Activated CD4-positive, alpha-beta T cell treated with anti-CD3 and anti-CD28 coated beads, Interleukin-2, Interleukin-6, amounts not matched to agents 100 ng/mL and 50 ng/mL, durations not matched to agents 16 hours and 8 hours (primary cell): ENCODE measurements around the gene MTMR4.
"Not testable (repeated sequence)": the region's sequence is repeated elsewhere in the genome, so short reads cannot be mapped to it uniquely, and the experiment has no call there.

Experiments
- DNase-seq: peaks from one replicate; pipeline ENCODE4 v3.0.0-alpha.2; 2020

Gene MTMR4

DNA sequence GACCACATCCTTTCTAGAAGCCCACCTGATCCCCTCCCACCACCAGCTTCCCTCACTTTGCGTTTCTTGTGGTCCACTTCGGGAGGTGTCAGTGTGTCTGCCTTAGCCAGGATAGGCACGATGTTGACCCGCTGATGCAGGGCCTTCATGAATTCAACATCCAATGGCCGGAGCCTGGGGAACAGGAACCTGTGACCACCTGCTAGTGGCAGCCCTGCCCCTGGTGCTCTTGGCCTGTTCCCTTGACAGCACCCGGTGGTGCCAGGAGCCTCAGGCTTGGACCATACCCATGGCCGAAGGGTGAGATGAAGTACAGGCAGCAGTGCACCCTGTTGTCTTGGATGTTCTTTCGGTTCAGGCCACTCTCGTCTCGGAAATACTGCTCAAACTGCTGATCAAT lies 7.2 kb upstream of the MTMR4 start:
- no peak for DNase-seq

DNA sequence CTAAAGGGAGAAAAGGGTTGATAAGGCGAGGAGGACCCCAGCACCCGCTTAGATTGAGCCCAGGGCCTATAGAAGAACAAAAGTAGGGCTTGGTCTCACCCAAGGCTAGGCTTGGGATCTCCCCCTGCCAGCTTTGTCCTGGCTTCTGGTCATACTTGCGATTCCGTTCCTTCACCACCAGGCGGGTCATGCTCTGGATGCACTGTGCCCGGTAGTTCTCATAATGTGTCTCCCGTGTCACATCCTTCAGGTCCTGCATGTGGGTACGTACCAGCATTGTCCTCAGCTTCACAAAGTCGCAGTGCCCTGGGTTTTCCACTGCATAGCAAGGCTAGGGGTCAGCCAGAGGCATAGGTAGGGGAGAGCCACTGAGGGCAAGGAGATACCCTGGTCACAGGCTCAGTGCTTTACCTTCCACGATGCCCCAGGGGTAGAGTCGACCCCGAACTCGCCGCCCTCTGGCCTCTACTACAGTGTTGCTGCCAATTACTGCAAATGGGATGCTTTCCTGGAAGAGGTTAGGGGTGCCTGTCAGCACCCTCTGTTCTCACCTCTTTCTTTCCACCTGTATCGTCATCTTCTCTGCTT lies 6.5 kb upstream of the MTMR4 start:
- peak; percentile 30 for DNase-seq

DNA sequence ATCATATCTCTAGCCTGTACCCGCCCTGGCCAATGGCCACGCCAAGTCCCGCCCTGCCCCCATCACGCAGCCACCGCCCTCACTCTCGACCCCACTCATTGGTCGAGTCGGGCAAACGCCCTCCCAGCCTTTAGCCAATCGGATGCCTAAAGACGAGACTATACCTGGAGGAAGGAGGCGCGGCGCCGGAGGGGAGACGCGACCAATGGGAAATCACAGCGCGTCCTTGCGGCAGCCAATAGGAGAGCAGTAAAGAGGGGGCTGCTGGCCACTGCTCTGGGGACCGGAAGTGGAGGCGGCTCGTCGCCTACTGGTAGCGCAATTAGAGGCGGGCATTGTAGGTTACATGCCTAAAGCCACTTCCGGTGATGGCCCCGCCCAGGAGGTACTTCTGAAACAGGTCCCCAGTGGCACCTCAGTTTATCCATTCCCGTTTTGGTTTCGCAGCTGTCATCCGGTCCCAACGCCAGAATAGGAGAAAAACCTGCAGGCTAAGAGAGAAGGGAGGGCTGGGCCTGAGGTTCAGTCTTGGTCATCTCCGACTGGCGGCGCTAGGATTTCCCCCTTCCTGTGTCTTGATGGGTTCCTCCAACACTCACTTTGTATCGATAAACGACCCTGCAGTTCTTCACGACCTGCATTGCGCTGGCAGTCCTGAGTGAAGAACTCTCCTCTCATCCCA lies 3.6 kb upstream of the MTMR4 start:
- peak; percentile 100 for DNase-seq

DNA sequence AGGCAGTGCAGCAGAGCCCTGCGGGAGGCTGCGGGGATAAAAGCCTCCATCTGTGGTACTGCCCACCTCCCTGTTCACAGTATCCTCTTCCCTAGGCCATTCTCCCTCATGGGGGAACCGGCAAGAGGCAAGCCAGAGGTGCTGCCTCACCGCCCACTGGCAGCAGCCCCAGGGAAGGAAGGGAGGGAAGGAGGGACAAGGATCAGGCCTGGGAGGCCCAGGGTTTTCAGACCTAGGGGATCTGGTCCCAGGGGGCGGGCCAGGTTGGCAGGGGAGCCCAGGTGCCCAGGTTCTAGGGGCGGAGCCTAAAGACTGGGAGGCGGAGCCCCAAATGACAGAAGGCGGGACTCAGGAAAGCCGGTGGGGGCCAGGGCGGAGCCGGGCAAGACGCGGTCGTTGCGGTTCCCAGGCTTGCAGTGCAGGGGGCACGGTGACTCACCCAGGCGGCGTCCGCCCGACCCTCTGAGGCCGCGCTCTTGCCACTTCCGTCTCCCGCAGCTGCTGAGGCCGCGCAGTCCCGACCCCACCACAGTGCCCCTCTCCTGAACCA lies 3.0 kb upstream of the MTMR4 start:
- DNase-seq = no peak

DNA sequence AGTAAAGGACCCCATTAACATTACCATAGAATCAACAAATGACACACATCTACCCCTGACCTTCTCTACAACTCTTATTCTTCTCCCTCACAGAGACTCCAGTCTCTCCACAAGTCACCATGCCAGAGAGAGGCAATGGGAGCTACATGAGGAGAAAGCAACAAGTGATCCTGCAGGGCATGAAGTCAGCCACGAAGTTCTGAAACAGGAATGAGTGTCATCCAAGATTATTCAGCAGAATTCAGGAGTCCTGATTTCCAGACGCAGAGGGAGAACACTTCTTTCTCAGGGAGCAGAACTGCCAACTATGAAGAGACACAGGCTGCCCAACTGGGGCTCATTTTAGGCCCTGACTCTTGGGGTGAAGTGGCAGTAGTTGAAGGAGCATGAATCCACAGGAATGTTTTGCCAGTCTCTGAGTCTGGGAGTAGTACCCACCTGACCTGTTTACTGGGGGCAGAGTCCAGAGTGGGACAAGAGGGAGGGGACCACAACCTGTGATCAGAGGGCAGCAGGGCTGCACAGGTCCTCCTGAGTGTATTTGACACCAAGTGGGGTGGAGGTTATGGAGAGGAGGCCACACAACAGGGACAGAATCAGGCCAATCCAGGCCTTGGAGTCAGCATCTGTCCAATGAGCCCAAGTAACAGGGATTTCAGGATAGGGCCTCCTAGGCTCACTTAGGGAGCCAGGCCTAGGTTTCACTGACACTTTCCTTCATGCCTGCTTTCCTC lies 2.4 kb upstream of the MTMR4 start:
- DNase-seq = no peak

DNA sequence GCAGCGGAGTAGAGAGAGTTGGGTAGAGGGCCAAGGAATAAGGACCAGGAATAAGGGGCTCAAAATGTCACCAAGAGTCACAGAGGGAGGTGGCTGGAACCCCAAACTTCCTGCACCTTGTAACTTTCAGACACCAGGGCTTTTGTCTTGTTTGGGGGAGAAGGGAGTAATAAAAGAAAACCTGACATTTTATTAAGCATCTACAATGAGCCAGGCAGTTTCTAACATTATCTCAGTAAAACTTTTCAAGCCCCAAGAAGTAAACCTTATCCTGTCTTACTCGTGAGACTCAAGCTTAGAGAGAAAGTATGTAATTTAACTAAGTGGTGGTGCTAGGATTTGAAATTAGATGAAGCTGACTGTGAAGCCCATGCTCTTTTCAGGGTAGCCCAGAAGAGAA lies 848 bp upstream of the MTMR4 start:
- DNase-seq = no peak

DNA sequence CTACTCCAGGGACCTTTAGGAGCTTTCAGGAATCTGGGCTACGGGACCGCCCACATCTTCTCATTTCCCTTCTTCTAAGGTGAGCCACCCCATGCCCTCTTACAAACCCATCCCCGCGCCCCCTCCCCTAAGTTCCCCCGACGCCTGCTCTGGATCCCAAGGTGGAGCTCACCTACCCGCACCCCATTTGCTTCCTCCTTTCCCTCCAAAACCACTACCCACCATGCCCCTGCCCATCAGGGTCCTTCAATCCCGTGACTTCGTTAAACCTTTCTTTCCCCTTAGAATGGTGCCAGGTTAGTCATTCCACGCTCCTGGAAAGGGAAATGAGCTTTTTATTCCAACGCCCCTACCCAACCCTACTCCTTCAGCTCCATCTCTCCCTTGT lies 326 bp upstream of the MTMR4 start:
- no peak for DNase-seq

DNA sequence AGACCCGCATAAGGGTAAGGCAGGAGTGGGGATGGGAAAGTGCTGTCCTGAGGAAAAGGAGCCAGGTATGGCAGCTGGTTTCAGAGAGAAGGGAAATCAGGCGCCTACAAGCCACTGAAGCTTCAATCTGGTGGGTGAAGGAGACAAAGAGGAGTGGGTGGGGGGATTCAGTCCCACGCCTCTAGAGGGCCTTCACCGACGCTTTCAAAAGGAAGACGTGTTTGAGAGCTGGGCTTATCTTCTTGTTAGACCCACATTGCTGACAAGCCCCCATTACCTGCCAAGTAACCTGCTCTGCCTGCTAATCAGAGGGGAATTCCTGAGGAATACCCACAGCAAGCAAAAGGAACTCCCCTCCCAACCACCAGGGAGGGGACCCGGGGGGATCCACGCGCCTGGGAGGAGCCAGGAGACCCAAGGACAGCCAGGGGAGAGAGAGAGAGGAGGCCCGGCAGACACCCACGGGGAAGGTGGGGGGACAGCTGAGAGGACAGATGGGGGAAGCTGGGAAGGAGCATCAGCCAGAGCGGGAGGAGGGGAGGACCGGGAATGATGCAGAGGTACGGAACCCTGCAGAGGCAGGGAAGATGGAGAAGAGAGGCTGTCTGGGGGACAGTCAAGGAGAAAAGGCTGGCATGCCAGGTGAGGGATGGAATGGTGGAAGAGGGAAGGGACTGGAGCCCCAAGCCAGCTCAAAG lies 1.0 kb downstream of the MTMR4 start:
- DNase-seq = peak; percentile 22

DNA sequence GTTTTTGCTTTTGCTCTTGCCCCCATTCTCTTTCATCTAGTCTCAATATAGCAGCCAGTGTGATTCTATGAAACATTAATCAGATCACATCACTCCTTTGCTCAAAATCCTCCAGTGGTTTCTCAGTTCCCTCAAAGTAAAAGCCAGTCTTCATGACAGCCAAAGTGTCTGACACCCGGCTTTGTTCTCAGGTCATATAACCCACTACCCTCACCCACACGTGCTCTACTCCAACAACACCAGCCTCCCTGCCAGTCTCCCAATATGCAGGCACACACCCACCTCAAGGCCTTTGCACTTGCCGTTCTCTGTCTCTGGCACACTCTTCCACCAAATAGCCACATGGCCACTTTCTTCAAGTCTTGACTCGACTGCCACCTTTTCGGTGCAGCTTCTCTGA lies 4.4 kb downstream of the MTMR4 start:
- DNase-seq = no peak

DNA sequence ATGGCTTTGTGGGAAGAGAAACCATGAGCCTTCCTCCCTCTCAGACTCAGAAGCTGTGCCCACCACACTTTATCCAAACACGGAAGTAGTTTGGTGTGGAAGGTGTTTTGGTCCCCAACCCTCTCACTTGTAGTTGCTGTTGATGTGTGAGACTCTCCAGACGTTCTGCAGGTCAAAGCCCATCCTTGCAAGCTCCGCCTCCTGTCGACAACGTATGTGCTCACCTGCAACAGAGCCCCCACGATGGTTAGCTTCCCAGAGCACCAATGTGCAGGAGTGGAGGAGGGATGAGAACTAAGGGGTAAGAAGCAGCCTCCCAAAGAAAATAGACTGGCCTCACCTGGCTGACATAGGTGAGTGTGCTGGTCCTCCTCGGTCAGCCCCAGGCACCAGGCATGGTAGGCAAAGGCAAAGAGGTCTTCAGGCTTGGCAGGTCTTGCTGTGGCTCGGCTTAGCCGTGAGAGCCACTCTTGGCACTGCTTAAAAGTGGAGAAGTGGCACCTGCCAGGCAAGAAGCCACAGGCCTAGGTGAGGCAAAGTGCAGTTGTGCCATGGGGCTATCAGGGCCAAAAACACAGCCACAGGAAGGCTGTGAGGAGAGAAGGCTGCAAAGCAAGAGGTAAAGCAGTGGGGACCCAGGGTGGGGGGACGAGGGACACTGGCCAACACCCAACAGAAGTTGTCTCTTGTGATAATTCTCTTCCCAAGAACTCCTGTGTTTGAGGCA lies 5.9 kb downstream of the MTMR4 start:
- no peak for DNase-seq

DNA sequence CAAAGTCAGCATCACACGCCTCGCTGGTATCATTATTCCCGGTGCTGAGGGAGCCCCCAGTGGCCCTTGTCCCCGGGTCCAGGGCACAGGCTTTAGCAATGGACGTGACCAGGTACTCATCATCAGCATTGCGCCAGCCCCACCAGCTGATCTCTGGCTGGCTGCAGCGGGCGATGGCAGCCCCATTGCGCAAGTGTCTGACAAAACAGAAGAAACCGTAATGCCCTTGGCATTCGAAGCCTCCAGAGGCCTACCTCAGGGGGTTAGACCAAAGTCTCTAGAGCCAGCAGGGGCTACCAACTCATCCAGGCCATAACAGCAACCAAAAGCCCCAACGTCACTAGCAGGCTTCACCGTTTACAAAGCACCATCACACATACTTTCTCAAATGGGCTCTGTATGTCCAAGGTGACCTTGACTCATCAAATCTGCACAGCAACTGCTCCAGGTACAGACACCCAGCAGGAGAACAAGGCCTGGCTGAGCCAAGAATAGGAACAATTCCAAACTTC lies 7.3 kb downstream of the MTMR4 start:
- no peak for DNase-seq

DNA sequence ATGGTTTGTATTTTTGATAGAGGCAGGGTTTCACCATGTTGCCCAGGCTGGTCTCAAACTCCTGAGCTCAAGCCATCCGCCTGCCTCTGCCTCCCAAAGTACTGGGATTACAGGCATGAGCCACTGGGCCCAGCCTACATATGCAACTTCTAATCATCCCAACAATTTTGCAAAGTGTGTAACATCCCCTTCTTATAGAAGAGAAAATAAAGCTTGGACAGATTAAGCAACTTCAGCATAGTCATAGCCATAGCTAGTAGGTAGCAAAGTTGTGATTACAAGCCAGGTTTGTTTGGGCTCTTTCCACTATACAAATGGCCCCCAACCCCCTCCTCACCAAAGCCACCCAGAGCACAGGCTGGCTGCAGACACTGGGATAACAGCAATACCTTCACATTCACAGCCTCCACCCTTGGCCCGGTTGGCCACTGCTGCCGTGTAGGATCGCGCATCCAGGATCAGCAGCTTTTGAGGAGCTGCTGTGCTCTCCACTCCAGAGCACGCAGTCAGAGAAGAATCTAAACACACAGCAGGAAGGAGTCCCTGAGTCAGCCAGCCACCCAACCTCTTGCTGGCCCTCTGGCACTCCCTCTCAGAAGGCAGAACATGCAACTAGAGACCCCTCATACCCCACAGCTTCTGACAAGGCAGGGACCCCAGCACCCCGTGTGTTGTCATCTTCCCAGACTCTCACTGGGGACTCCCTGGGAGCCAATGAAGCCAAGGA lies 7.9 kb downstream of the MTMR4 start:
- DNase-seq = no peak

DNA sequence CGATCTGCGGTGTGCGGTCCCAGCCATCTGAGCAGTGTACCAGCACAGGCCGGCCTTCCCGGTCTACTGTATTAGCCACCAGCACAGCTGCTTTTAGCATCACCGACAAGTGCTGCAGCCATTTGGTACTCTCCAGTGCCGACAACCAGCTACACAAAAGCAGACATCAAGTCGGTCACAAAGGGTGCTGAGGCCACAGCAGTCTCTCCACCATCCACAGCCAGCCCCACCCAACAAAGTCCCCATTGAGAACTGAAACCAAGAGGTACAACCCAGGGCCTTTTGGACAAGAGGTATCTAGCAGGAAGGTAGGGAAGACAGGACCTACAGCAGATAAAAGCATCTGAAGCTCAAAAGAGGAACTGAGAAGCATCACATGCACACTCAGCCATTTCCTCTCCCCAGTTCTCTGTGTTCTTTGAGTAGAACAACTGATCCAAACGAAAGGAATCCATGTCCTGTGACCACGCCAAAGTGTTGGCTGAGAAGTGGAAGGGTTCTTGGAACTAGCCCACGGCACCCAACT lies 9.5 kb downstream of the MTMR4 start:
- no peak for DNase-seq

DNA sequence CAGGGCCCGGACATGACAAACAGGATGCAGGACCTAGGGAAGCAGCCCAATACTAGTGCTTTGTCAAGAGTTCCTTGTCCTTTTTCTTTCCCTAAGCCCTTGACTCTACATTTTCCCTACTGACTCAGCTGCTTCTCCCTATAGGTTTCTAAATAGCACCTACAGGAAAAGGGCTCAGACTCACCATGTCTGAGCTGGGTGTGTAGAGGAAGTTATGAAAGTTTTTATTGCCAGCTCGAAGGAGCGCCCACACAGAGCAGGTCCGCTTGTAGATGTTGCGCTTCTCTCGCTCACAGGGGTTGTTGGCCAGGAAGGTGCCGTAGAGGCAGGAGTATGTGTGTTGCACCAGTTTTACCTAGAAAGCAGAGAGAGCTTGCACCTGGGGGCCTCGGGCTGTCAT lies 10.6 kb downstream of the MTMR4 start:
- DNase-seq = no peak

DNA sequence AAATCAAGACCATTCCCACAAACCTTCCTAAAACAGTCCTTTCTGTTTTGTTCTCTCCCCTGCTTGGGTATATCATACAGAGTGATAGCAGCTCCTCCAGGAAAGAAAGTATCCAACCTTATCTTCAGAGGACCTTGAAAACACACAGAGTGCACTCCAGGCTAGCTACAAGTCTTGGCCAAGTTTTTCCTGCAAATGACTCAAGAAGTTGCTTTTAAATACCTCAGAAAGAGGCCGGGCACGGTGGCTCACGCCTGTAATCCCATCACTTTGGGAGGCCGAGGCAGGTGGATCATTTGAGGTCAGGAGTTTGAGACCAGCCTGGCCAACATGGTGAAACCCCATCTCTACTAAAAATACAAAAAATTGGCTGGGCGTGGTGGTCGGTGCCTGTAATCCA lies 11.3 kb downstream of the MTMR4 start:
- not testable (repeated sequence) for DNase-seq

DNA sequence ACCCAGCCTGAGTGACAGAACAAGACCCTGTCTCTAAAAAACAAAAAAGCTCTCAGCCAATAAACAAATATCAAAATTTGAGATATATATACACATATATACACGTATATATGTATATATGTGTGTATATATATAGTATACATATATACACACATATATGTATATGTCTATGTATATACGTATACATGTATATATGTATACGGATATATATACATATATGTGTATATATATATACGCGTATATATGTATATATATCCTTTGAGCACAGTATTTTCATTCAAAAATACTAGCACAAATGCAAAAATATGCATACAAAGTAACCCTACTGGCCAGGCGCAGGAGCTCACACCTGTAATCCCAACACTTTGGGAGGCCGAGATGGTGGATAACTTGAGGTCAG lies 13.0 kb downstream of the MTMR4 start:
- no peak for DNase-seq

DNA sequence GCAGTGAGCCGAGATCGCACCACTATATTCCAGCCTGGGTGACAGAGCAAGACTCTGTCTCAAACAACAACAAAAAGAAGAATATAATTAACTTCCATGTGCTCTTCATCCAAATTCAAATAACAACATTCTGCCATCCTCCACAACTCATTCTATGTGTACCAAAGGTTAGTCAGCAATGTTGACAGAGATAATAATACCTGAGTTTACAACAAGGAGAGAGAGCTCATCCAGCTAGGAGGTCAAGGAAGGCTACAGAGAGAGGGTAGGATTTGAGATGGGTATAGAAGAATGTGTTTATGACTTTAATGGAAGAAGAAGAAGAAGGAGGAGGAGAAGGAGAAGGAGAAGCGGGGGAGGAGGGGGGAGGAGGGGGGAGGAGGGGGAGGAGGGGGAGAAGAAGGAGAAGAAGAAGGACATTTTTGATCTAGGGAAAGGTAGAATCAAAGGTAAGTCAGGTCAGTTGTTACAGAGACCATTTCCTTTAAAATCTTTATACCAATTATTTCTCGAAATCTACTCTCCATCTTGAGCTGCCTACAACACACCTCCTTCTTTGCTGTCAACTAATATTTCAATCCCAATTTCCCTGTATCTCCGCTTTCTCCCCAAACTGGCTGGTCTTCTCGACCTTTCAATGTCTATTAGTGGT lies 16.1 kb downstream of the MTMR4 start:
- no peak for DNase-seq

DNA sequence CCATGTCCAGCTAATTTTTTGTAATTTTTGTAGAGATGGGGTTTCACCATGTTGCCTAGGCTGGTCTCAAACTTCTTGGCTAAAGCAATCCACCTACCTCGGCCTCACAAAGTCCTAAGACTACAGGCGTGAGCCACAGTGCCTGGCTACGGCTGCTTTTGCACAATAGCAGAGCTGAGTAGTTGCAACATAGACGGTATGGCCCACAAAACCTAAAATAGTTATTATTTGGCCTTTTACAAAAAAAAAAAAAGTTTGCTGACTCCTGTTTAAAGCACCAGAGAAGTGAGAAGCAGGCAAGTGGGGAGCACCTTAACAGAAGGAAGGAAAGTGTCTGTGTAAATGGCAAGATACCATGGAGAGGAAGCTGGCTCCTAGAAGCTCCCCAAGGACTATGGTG lies 20.9 kb downstream of the MTMR4 start:
- DNase-seq = no peak

DNA sequence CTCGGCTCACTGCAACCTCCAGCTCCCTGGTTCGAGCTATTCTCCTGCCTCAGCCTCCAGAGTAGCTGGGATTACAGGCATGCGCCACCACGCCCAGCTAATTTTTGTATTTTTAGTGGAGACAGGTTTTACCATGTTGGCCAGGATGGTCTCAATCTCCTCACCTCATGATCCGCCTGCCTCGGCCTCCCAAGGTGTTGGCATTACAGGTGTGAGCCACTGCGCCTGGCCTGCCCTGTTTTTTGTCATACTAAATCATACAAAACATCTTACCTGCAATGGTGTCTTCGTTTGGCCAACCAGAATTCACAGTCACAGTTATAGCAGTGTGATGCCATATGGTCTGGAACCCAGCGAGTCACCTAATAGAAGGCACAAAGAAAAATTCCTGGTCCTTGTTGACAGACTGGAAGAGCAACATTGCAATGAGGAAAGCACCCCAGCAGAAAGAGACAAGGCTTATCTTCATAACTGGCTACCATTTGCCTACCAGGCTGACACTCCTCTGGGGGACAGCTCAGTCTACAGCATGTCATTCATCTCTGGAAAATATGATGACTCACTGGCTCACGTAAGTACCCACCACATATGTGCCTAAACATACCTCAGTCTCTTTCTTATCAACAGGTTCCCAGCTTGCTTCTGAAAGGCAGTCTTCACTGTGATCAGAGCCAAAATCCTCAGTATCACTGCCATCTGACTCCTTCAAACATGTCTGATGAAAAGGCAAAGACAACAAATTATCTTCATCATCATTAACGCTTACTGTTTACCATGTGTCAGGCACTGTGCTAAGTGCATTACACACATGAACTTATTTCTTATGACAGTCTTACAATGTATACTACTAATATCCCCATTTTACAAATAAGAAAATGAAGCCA lies 22.0 kb downstream of the MTMR4 start:
- peak; percentile 52 for DNase-seq

DNA sequence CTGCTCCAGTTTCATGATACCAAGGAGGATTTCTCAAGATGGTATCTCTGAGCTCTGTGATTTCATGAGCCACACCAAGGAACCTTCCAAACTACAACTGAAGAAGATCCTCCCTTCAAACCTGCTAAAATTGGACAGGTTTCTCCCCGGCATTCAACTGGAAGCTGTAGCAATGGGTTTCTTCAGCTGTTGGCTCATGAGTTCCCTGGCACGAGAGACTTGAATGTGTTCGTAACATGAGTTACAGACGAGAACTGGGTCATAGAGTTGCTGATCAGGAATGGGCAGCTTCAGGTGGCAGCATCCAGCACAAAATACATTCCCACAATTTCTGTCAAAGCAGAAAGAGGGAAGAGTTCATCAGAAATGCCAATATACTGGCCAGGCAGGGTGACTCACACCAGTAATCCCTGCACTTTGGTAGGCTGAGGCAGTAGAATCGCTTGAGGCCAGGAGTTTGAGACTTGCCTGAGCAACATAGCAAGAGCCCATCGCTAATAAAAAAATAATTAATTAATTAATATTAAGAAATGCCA lies 22.9 kb downstream of the MTMR4 start:
- DNase-seq = no peak
